ENCODE data around the gene UFD1.

Gene UFD1

GRCh38 chr22:19466848-19467752, 11.9 kb downstream of the UFD1 start:
- DNase-seq = no peak

- DNase-seq = no peak
These were observed 12.8 kb downstream of the UFD1 start for GRCh38 chr22:19466126-19466716.

DNA sequence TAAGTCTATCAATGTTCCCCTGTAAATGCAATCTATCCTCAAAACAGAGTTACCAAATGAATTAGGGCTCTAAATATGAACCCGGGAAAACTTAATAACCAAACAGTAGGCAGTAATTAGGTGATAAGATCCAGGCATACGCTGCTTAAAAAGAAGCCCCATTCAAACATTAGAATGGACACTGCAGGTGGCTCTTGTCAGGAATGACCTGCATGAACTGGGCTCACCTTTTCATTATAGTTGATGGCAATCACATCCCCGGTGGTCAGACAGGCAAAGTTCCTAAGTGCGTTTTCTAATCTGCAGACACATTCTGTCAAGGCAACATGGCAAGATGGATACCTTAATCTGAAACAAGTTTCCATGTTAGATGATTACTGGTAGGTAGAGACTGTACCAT, 14.0 kb downstream of the UFD1 start:
- no peak for DNase-seq

DNA sequence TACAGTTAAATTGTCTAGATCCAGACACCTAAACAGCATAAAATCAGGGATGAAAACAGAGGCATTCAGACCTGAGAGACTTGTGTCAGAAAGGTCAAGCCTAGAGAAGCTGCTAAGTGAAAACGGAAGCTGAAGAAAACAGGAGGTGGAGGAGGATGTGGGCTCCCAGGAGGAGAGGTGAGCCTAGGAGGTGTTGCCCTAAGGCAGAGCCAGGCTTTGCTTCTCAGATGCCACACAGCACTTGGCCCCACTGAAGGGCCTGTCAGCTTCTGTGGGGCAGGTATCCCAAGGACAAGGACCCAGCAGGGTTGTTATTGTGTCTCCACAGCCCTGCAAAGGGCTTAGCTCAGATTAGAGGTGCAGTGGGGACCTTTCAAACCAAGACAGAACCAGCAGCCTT, 14.4 kb downstream of the UFD1 start:
- no peak for DNase-seq

GRCh38 chr22:19463491-19464469, 15.2 kb downstream of the UFD1 start:
- no peak for DNase-seq

DNA sequence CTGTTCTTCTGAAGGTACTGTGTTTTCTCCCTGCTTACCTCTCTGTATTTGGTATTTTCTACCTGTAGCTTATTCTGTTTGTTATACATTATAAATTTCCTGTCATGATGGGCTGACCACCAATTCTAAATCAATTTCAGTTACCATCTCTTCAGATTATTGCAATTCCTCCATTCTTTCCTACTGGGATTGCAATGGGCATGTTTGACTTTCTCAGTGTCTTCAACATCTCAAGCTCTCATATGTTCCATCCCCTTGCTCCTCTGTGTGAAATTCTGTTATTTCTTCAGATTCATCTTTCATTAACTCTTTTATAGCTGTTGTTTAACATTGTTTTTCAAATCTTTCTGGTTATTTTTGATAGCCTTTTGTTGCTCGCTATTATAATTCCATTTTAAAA, 16.0 kb downstream of the UFD1 start:
- DNase-seq = no peak

GRCh38 chr22:19461506-19461905, 17.5 kb downstream of the UFD1 start:
- DNase-seq = no peak

- no peak for DNase-seq
These were observed 19.0 kb downstream of the UFD1 start for GRCh38 chr22:19460036-19460435.

- DNase-seq = no peak
These were observed 21.1 kb downstream of the UFD1 start for GRCh38 chr22:19457828-19458428.

DNA sequence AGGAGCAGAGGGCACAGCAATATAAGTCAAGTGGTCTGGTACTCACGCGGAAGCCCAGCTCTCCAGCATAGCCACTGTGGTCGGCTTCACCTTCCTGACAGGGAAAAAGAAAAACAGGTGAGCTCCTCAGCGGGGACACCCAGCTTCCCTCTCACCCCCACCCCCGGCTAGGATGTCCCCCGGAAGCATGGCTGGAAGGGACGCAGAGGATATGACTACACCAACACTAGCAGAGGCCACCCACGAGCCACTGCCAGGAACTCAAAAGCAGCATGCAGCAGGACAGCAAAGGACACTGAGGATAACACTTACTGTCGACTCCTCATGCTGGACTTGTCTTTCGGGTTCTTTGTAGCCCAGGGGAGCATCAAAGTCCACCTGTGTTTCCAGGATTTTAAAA, 22.5 kb downstream of the UFD1 start:
- DNase-seq = no peak

- no peak for DNase-seq
These were observed 23.2 kb downstream of the UFD1 start for GRCh38 chr22:19455585-19456370.

- DNase-seq = no peak
These were observed 24.0 kb downstream of the UFD1 start for GRCh38 chr22:19455033-19455432.

- DNase-seq = no peak
These were observed 24.8 kb downstream of the UFD1 start for GRCh38 chr22:19454156-19454555.

GRCh38 chr22:19453718-19454117, 25.3 kb downstream of the UFD1 start:
- DNase-seq = no peak

- no peak for DNase-seq
These were observed 27.4 kb downstream of the UFD1 start for GRCh38 chr22:19451570-19451969.

GRCh38 chr22:19450363-19451175, 28.4 kb downstream of the UFD1 start:
- no peak for DNase-seq

DNA sequence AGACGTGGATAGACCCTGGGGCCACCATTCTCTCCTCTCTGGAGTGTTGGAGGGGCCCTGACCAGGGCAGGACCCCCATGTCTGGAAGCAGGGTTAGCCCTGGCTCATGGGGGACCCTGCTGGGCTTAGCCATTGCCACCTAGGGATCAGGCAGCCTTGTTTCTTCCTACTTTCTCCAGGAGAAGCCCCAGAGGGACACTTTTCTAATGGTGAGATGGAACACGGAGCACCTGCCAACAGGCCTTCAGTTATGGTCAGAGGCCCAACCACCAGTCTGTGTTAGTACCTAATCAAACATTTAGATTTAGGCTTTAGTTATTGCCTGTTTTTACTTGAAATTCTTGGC, 29.6 kb downstream of the UFD1 start:
- DNase-seq = no peak

GRCh38 chr22:19448739-19449421, 30.1 kb downstream of the UFD1 start:
- DNase-seq = no peak

DNA sequence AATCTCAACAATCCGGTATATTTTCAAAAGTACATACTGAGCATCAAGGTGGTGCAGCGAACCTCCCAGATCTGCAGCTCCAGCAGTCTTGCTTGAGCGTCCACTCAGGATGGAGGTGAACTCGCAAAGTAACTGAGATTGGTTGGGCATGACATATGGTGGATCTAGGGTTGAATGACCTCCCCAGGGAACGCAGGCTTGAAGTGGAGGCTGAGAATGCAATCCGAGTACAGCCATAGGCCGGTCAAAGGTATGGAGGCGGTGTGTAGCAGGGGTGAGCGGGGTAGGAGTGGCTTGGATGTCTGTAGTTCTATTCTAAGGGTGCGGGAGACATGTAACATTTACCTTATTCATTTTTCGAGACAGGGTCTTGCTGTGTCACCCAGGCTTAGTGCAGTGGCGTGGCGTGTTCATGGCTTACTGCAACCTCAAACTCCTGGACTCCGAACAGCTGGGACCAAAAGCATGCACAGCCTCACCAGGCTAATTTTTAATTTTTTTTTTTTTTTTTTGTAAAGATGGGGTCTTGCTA, 30.9 kb downstream of the UFD1 start:
- DNase-seq = no peak

DNA sequence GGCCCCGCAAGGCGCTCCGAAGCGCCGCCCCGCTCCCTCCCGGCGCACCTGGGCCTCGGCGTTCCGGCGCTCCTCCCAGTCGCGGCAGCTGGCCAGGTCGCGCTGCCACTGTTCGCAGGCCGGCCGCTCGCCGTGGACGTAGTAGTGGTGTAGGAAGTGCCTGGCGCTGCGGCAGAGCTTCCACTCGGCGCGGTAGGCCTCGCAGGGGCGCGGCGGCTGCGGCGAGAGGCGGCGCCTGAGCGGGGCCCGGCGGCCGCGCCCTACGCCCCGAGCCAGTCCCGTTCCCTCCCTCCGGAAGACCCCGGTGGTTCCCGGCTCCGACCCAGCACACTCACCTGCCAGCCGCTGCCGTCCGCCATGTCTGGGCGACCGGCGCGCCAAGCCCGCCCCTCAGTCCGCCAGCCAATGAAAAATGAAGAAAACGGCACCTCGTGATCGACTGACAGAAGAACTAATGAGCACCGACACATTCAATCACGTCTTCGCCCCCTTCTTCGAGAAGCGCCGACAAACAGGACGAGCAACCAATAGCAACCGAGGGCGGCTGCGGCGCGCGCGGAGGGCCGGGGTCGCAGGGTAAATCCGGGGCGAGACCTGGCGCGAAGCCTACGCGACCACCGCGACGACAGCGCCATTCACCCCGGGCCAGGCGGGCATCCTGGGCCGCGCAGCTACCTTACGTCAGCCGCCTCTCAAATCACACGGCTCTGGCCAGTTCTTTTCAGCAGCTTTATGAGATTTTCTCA, 31.5 kb downstream of the UFD1 start, which contains the start of gene C22orf39:
TSS of gene C22orf39 (minus strand) at position 382 of the 746 bp plus-strand sequence. CDS start at position 359, 23 bp downstream.
- peak; percentile 75 for DNase-seq

Data from NK-92 treated with Interleukin-12 subunit alpha and Interleukin-12 subunit beta, amount 100 ng/mL, for 24 hours (cell line).